Glutamatergic neuron (in vitro differentiated cells): ENCODE data around the gene PDLIM7. TPM values are rescaled to one million over a fixed set of nuclear protein-coding genes. Genes with fewer than 3 reads are reported as not detected.

Experiments used
- DNase-seq: peaks from one replicate; pipeline ENCODE4 v3.0.0; 2022
- H3K27ac Mint-ChIP-seq: one replicate; pipeline ENCODE4 v1.8.0; 2020; ENCODE audit warnings: mild to moderate bottlenecking, mixed read lengths, inconsistent platforms; ENCODE audit not compliant: unreplicated experiment
- H3K27me3 Mint-ChIP-seq: one replicate; pipeline ENCODE4 v1.8.0; 2020; ENCODE audit warnings: mild to moderate bottlenecking, moderate library complexity, mixed read lengths, inconsistent platforms; ENCODE audit not compliant: unreplicated experiment
- H3K36me3 Mint-ChIP-seq: one replicate; pipeline ENCODE4 v1.8.0; 2020; ENCODE audit warnings: mild to moderate bottlenecking, mixed read lengths, inconsistent platforms; ENCODE audit not compliant: unreplicated experiment
- H3K4me1 Mint-ChIP-seq: one replicate; pipeline ENCODE4 v1.8.0; 2020; ENCODE audit warnings: mild to moderate bottlenecking, low read depth, mixed read lengths, inconsistent platforms; ENCODE audit not compliant: unreplicated experiment
- H3K4me3 Mint-ChIP-seq: one replicate; pipeline ENCODE4 v1.8.0; 2020; ENCODE audit warnings: mild to moderate bottlenecking, mixed read lengths, inconsistent platforms; ENCODE audit not compliant: unreplicated experiment
- H3K9me3 Mint-ChIP-seq: one replicate; pipeline ENCODE4 v1.8.0; 2020; ENCODE audit warnings: mild to moderate bottlenecking, moderate library complexity, mixed read lengths, inconsistent platforms; ENCODE audit not compliant: unreplicated experiment
- total RNA-seq: library from RNA; stranded (reverse); fragmentation: NEBNext Ultra II Directional; extraction: Animal tissue kit (Norgen Biotek cat#: 25700); gene quantifications from one replicate; pipeline ENCODE4 v1.2.1, GENCODE V29; 2021; ENCODE audit not compliant: unreplicated experiment
- TF ChIP-seq, protein P1 (sequence below): fragments of 200-600 bp; sonication (generic); IDR thresholded peaks from one replicate; pipeline ENCODE4 v1.5.0; 2021; ENCODE audit not compliant: partially characterized antibody, unreplicated experiment

Gene PDLIM7
- total RNA-seq, 1 donor from 2014 or later: 430 TPM

DNA sequence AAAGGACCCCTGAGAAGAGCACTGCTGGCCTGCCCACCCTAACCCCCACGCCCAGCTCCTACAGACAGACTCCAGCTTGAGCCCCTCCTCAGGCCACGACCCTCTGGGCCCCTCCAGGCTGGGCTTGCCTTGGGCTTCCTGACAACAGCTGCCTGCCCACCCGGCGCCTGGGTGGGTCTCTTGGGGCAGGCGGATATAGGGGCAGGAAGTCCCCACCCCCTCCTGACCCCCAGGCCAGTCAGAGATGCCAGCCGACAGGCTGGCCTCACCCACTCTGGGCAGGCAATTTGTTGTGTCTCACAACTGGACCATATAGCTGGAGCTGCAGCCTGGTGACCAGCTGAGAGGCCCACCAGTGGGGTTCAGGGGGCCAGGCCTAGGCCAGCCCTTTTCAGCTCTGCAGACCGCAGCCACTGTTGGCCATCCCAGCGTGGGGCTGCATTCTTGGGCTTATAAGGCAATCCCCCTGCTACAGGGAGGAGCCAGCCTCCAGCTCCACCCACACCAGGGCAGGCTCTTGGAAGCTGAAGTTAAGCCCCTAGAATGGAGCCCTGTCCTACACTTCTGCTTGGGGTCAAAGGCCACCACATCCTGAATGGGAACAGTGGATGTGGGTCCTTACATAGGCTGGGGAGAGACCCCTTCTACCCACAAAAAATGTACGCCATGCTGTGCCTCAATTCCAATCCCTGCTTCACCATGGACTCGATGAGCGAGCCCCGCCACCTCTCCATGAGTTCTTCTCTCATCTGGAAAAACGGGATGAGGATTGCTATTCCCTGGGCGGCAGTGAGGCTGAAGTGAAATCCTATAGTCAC lies 2.0 kb downstream of the PDLIM7 start:
- Mint-ChIP-seq H3K4me3 (peak overlapping the region; percentile 85), H3K27ac (peak overlapping the region; percentile 92), H3K4me1 (peaks cover 24% of the 10 kb centered on the region), H3K9me3 (peaks cover 10% of the 10 kb centered on the region), H3K27me3 (peaks cover 16% of the 10 kb centered on the region), H3K36me3 (no peaks in the 10 kb centered on the region)
- TF ChIP-seq, protein P1, sequence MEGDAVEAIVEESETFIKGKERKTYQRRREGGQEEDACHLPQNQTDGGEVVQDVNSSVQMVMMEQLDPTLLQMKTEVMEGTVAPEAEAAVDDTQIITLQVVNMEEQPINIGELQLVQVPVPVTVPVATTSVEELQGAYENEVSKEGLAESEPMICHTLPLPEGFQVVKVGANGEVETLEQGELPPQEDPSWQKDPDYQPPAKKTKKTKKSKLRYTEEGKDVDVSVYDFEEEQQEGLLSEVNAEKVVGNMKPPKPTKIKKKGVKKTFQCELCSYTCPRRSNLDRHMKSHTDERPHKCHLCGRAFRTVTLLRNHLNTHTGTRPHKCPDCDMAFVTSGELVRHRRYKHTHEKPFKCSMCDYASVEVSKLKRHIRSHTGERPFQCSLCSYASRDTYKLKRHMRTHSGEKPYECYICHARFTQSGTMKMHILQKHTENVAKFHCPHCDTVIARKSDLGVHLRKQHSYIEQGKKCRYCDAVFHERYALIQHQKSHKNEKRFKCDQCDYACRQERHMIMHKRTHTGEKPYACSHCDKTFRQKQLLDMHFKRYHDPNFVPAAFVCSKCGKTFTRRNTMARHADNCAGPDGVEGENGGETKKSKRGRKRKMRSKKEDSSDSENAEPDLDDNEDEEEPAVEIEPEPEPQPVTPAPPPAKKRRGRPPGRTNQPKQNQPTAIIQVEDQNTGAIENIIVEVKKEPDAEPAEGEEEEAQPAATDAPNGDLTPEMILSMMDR: no peak
- peak; percentile 60 for DNase-seq

DNA sequence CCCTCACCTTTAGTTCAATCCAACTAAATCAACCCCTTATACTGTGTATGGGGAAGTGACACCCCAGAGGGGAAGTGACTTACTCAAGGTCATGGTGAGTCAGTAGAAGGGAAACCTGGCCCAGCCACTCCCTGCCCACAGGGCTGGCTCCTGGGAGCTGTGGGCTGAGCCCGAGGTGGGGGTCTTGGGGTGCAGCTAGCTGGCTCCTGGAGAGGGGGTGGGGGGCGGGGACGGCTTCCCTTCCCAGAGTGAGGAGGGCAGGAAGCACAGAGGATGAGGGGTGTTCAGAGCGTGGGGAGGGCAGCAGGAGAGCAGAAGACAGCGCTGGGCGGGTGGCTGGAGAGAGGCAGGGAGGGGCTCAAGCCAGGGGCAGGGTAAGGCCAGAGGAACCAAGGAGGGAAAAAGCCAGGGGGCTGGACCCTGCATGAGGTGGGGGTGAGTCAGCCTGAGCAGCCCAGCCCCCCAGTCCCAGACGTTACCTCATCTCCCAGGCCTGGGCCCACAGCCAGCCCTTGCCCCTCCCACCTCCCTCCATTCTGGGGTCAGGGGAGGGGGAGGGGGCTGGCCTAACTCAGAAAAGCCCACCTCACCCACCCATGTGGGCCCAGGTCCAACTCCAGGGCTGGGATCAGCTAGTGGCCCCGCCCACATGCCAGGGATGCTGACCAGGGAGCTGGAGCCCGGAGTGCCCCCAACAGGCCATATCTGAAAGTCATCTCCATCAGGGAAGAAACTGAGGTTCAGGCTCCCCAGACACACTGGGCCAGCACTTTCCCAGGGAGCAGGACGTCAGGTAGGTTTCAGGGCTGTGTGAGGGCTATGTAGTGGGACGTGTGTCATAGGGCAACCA lies 2.8 kb downstream of the PDLIM7 start:
- Mint-ChIP-seq H3K36me3 (no peaks in the 10 kb centered on the region), H3K4me1 (peaks cover 23% of the 10 kb centered on the region), H3K27ac (no peak overlapping the region), H3K4me3 (peak overlapping the region; percentile 56), H3K27me3 (peaks cover 14% of the 10 kb centered on the region), H3K9me3 (peaks cover 11% of the 10 kb centered on the region)
- TF ChIP-seq, protein P1: no peak
- no peak for DNase-seq

DNA sequence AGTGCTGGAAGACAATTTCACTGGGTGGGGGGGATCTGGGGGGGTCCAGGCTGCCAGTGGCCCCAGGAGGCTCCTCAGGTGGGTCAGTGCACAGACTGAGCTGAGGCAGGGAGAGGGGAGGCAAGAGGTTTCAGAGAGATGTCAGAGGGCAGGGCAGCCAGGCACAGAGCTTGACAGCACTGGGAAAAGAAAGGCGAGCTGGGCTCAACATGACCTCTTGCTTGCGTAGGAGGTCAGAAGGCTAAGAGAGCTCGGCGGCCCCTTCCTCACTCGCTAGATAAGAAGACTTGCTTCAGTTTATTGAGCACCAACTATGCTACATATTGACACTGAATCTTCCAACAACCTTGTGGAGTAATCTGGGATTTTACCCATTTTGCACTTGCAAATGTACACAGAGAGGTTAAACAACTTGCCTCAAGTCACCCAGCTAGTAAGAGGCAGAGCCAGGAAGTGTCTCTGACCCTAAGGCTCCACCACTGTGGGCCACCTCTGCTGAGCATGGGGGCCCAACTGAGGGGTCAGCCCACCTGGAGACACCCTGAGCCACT lies 3.5 kb downstream of the PDLIM7 start:
- Mint-ChIP-seq H3K36me3 (no peaks in the 10 kb centered on the region), H3K27me3 (peaks cover 10% of the 10 kb centered on the region), H3K4me1 (peaks cover 20% of the 10 kb centered on the region), H3K4me3 (peak overlapping the region; percentile 56), H3K27ac (no peak overlapping the region), H3K9me3 (peaks cover 9% of the 10 kb centered on the region)
- TF ChIP-seq, protein P1: no peak
- DNase-seq: no peak

DNA sequence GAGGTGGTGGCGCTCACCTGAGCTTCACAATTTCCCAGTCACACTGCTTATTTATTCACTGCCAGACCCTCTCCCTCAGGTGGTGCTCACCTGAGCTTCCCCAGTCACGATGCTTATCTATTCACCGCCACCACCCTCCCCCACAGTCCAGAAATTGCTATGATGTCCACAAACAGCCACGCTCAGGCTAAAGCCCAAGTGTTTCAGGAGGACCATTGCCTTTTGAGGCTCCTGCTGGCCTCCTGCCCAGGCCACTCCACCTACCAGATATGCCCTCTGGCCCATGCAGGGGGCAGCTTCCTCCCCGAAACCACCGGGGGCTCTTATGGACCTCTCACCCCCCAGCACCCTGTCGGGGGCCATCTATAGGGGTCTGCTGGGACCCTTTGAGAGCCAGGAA lies 4.6 kb downstream of the PDLIM7 start:
- Mint-ChIP-seq H3K4me1 (peaks cover 15% of the 10 kb centered on the region), H3K4me3 (peak overlapping the region; percentile 10), H3K9me3 (peaks cover 8% of the 10 kb centered on the region), H3K36me3 (no peaks in the 10 kb centered on the region), H3K27ac (peak overlapping the region; percentile 45), H3K27me3 (peaks cover 7% of the 10 kb centered on the region)
- TF ChIP-seq, protein P1: no peak
- no peak for DNase-seq
